GM21723 (cell line): ENCODE results near the gene LENG1.

ENCODE experiments used
- ATAC-seq: cut with Tn5 transposase; IDR thresholded peaks from one replicate; pipeline ENCODE4 v1.9.1; 2021; ENCODE audit warnings: mild to moderate bottlenecking, moderate library complexity; ENCODE audit not compliant: unreplicated experiment

LENG1 gene

GRCh38 chr19:54165222-54165621, 5.7 kb upstream of the LENG1 start:
- ATAC-seq, result no peak

- ATAC-seq, result no peak
Observed at GRCh38 chr19:54164369-54165068, 5.0 kb upstream of the LENG1 start.

- no peak for ATAC-seq
Observed at GRCh38 chr19:54162884-54163283, 3.4 kb upstream of the LENG1 start.

- ATAC-seq, result no peak
Observed at GRCh38 chr19:54162241-54162805, 2.8 kb upstream of the LENG1 start.

DNA sequence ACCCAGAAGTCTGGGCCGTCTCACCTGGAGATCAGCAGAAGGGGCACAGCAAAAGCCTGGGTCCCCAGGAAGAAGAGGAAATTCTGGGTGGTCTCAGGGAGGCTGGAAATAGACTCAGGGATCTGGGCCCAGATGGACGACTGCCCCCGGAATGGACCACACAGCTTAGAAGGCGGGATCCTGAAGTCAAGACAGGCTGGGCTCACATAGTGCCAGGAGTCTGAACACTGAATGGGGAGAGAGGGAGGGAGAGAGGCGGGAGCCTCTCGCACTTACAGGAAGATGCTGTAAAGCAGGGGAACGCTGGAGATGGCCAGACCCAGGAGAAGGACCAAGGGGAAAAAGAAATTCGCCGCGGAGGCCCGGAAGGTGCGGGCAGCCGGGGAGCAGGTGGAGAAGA, 1.3 kb upstream of the LENG1 start:
- no peak for ATAC-seq

DNA sequence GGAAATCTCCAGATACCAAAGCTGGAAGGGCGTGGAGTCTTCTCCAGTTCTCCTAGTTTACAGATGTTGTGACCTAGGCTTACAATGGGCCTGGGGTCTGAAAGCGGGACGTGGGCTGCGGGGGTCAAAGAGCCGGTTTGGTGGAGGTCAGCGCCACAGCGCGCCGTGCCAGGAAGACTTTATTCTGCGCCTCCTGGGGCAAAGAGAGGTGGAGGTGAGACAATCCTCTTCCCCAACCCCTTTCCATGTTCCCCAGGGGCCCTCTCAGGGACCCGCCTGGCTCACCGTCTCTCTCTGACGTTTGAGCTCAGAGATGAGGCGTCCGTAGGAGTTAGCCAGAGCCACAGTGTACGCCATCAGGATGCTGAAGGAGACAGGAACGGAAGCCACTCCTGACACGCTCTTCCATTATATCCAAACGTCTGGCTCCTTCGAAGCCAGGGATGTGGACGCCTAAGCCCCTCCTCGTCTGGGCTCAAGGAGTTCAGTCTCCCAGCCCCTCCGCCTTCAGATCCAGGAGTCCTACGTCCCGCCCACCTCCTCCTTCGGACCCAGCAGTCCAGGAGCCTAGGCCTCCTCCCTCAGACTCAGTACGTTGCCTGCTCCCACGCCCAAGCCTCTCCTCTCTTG, 776 bp upstream of the LENG1 start:
- ATAC-seq, result peak; percentile 3

DNA sequence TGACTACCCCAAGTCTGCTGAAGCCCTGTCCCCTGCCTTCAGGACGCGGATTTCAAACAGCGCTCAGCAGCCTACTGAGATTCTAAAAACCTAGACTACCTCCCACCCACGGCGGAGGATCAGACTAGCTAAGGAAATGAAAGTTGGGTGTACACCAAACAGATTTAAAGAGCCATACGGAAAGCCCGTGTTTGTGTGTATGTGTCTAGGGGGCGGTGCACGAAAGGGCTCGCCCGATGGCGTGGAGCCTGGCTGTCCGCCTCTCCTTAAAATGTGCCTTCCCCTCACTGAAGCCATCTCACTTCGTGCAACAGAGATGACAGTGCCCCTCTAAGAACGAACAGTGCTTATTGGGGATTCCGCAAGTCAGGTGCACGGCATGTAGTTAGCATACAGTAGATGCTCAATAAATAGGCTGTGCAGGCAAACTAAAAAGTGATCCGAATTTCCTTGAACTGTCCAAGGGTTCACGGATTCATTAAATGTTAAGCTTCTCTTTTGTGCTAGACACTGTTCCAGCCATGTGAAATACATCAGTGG, 639 bp downstream of the LENG1 start:
- ATAC-seq, result no peak

- ATAC-seq, result no peak
Observed at GRCh38 chr19:54156953-54157352, 2.6 kb downstream of the LENG1 start.

GRCh38 chr19:54156490-54156889, 3.0 kb downstream of the LENG1 start:
- no peak for ATAC-seq

DNA sequence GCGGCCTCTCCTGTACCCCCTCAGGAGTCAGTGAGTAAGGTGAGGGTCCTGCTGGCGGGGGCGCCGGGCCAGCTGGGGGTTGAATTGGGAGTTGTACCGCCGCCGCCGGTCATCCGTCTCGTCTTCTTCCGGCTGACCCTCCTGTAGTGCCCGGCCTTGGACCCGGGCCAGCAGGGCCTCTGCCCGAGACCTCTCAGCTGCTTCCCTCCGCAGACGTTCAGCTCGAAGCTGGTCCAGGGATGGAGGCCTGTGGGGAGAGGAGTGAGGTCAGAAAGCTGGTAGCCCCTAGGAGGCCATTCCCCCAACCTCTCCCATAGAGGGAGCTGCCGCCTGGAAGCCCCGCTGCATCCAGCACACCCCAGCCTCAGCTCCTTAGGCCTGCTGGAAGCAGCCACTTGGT, 3.8 kb downstream of the LENG1 start:
- no peak for ATAC-seq

GRCh38 chr19:54154603-54155345, 4.7 kb downstream of the LENG1 start:
- no peak for ATAC-seq

GRCh38 chr19:54153731-54154326, 5.7 kb downstream of the LENG1 start:
- ATAC-seq, result no peak

- no peak for ATAC-seq
Observed at GRCh38 chr19:54152878-54153524, 6.5 kb downstream of the LENG1 start.

- no peak for ATAC-seq
Observed at GRCh38 chr19:54152267-54152666, 7.3 kb downstream of the LENG1 start.

DNA sequence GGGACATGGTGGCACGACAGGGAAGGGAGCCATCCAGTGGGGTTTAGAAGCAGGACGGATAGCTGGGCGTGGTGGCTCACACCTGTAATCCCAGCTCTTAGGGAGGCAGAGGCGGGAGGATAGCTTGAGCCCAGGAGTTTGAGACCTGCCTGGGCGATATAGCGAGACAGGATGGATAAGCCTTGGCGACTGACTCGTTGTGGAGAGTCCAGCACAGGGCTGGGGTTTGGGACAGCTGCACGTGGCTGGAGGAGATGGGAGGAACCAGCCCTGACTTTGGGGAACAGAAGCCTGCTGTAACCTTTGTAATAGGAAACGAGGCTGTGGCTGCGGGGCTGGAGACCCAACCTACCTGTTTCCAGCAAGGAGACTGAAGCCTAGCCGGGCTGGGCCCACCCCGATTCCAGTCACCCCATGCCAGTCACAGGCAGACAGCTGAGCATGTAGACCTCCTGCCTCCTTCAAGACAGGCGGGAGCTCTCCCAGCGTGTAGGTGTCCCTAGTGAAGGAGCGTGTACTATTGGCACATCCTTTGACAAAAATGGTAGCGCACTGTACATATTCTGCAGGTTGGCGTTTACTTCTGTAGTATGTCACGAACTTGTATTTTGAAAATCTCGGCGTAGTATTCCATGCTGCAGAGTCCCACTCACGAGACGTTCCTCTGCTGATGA, 8.0 kb downstream of the LENG1 start:
- ATAC-seq, result no peak

DNA sequence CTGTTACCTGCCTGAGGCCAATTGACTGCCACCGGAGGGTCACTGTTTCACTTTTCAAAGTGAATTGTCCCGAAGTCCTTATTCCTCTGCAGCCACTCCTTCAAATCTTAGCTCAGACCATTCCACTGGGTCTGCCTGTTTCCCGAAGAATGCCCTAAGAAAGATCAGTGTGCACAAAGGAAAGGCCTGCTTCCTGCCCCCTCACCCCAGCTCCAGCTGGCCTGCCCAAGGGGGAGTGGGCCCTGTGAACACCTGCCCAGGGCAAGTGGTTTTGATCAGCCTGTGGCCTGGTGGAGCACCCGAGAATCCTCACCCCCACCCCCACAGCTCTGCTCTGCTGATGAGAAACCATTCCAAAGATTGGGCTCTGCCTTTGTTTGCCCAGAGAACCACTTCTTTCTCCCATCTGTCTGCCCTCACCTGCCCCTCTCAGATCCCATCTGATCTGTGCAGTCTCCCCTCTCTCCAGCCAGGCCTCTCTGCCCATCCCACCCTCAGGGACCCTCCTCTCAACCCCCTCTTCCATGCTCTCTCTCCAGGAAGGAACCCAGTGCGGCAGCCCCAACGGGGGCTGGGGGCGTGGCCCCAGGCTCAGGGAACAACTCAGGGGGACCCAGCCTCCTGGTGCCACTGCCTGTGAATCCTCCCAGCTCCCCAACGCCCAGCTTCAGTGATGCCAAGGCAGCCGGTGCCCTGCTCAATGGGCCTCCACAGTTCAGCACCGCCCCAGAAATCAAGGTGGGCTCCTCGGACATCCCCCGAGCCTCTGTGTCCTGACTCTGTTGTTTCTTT, 10.3 kb downstream of the LENG1 start:
- no peak for ATAC-seq

- no peak for ATAC-seq
Observed at GRCh38 chr19:54148158-54148557, 11.4 kb downstream of the LENG1 start.

DNA sequence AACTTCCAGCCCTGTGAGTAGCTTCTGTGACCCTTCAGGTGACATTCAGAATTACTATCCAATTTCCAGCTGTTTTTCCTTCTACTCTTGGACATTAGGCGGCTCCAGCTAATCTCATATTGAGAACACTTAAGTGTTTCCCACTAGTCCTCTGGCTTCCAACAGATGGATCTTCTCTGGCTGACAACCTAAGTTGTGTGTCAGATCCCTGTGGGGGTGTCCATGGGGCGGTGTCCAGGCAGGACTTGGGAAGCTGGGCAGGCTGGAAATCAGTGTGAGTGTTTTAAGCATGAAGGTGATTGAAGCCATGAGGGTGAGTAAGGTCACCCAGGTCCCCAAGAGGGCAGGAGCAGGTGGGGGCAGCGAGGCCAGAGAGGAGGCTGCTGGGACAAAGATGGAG, 11.8 kb downstream of the LENG1 start:
- no peak for ATAC-seq

GRCh38 chr19:54145541-54146158, 13.9 kb downstream of the LENG1 start:
- no peak for ATAC-seq
